HEK293 (cell line): ENCODE results near the gene SMARCA2.

Experiments
- CTCF ChIA-PET: fragments of 350-600 bp; formaldehyde crosslinking; extraction: SDS; loops from one replicate; lab custom pipeline; 2021; ENCODE audit warnings: antibody characterized with exemption; lab: Yijun Ruan, JAX
- POLR2A ChIA-PET: fragments of 300-600 bp; formaldehyde crosslinking; extraction: SDS; loops from one replicate; lab custom pipeline; 2020; ENCODE audit warnings: antibody characterized with exemption, inconsistent platforms; lab: Yijun Ruan, JAX
- H3K27ac ChIP-seq: fragments of 200-500 bp; sonication (Bioruptor generic); 2 replicates; pipeline ENCODE4 v1.5.1; 2014; ENCODE audit warnings: low read depth, low read length, control low read depth, inconsistent platforms; ENCODE audit errors: extremely low read depth
- H3K36me3 ChIP-seq, 2 experiments: fragments of 200-500 bp in 1 of 2; sonication (Bioruptor generic) in 1 of 2; 1 replicate in 1 of 2; 2 replicates in 1 of 2; pipeline ENCODE4 v1.5.1; 2014 to 2017; ENCODE audit warnings: inconsistent platforms in 2 of 2, low read length in 2 of 2; ENCODE audit not compliant: control insufficient read depth in 2 of 2, insufficient read depth in 1 of 2
- H3K4me1 ChIP-seq: fragments of 200-500 bp; sonication (Bioruptor generic); 2 replicates; pipeline ENCODE4 v1.5.1; 2014; ENCODE audit warnings: mild to moderate bottlenecking, low read length, inconsistent platforms; ENCODE audit not compliant: control insufficient read depth, insufficient read depth
- H3K4me3 ChIP-seq: 2 replicates; pipeline ENCODE4 v1.5.1; 2011; ENCODE audit warnings: low read depth, mild to moderate bottlenecking, control low read depth, low read length, moderate library complexity
- H3K9me3 ChIP-seq: fragments of 200-500 bp; sonication (Bioruptor generic); 2 replicates; pipeline ENCODE4 v1.5.1; 2014; ENCODE audit warnings: low read depth, low read length, inconsistent platforms; ENCODE audit not compliant: control insufficient read depth, insufficient read depth
- HOXA7 ChIP-seq: sonication (generic); formaldehyde crosslinking; IDR thresholded peaks from 2 replicates; pipeline ENCODE4 v1.8.1; 2022; ENCODE audit warnings: missing genetic modification reagents, borderline replicate concordance
- HOXC10 ChIP-seq: sonication (generic); formaldehyde crosslinking; IDR thresholded peaks from 2 replicates; pipeline ENCODE4 v1.8.1; 2023; ENCODE audit warnings: mild to moderate bottlenecking, missing genetic modification reagents
- HOXD13 ChIP-seq: sonication (generic); formaldehyde crosslinking; IDR thresholded peaks from 2 replicates; pipeline ENCODE4 v1.8.0; 2022; ENCODE audit warnings: missing genetic modification reagents, borderline replicate concordance
- KLF9 ChIP-seq: fragments of 450-650 bp; formaldehyde crosslinking; IDR thresholded peaks from 2 replicates; pipeline ENCODE4 v1.5.1; 2016; ENCODE audit warnings: missing biosample characterization, missing genetic modification characterization, low read depth
- PRDM2 ChIP-seq: fragments of 450-650 bp; formaldehyde crosslinking; IDR thresholded peaks from 2 replicates; pipeline ENCODE4 v1.5.1; 2016; ENCODE audit warnings: missing biosample characterization, missing genetic modification characterization, borderline replicate concordance
- SP3 ChIP-seq: fragments of 450-650 bp; formaldehyde crosslinking; IDR thresholded peaks from 2 replicates; pipeline ENCODE4 v1.5.1; 2016; ENCODE audit warnings: missing biosample characterization, missing genetic modification characterization
- TRIM28 ChIP-seq: IDR thresholded peaks from 2 replicates; pipeline ENCODE4 v1.6.1; 2011; ENCODE audit warnings: low read length, control low read depth, borderline replicate concordance
- TSHZ1 ChIP-seq: fragments of 450-650 bp; formaldehyde crosslinking; IDR thresholded peaks from 2 replicates; pipeline ENCODE4 v1.5.1; 2016; ENCODE audit warnings: missing biosample characterization, missing genetic modification characterization, borderline replicate concordance
- YY1 ChIP-seq: fragments of 450-650 bp; formaldehyde crosslinking; IDR thresholded peaks from 2 replicates; pipeline ENCODE4 v1.5.1; 2018; ENCODE audit warnings: missing biosample characterization, missing genetic modification characterization
- YY2 ChIP-seq: fragments of 450-650 bp; formaldehyde crosslinking; IDR thresholded peaks from 2 replicates; pipeline ENCODE4 v1.5.1; 2016; ENCODE audit warnings: missing biosample characterization, missing genetic modification characterization
- ZBTB8A ChIP-seq: fragments of 450-650 bp; formaldehyde crosslinking; IDR thresholded peaks from 2 replicates; pipeline ENCODE4 v1.5.1; 2016; ENCODE audit warnings: missing biosample characterization, missing genetic modification characterization
- ZIC2 ChIP-seq: fragments of 450-650 bp; formaldehyde crosslinking; IDR thresholded peaks from 2 replicates; pipeline ENCODE4 v1.5.1; 2016; ENCODE audit warnings: missing biosample characterization, missing genetic modification characterization
- ZNF10 ChIP-seq: fragments of 450-650 bp; formaldehyde crosslinking; IDR thresholded peaks from 2 replicates; pipeline ENCODE4 v1.5.1; 2017; ENCODE audit warnings: missing biosample characterization, missing genetic modification characterization
- ZNF2 ChIP-seq: fragments of 450-650 bp; formaldehyde crosslinking; IDR thresholded peaks from 2 replicates; pipeline ENCODE4 v1.5.1; 2016; ENCODE audit warnings: missing biosample characterization, missing genetic modification characterization
- ZNF211 ChIP-seq: fragments of 450-650 bp; formaldehyde crosslinking; IDR thresholded peaks from 2 replicates; pipeline ENCODE4 v1.5.1; 2016; ENCODE audit warnings: low read depth, missing biosample characterization, missing genetic modification characterization
- ZNF341 ChIP-seq: fragments of 450-650 bp; formaldehyde crosslinking; IDR thresholded peaks from 2 replicates; pipeline ENCODE4; 2016; ENCODE audit warnings: low read depth, missing biosample characterization, missing genetic modification characterization
- ZNF366 ChIP-seq: fragments of 450-650 bp; formaldehyde crosslinking; conservative IDR thresholded peaks from 2 replicates; pipeline ENCODE4 v1.5.1; 2016; ENCODE audit warnings: missing biosample characterization, missing genetic modification characterization
- ZNF529 ChIP-seq: fragments of 450-650 bp; formaldehyde crosslinking; IDR thresholded peaks from 2 replicates; pipeline ENCODE4 v1.5.1; 2017; ENCODE audit warnings: missing genetic modification characterization, missing biosample characterization; ENCODE audit not compliant: insufficient replicate concordance
- ZNF600 ChIP-seq: fragments of 450-650 bp; formaldehyde crosslinking; IDR thresholded peaks from 2 replicates; pipeline ENCODE4 v1.5.1; 2016; ENCODE audit warnings: missing biosample characterization, missing genetic modification characterization
- ZNF76 ChIP-seq: fragments of 450-650 bp; formaldehyde crosslinking; IDR thresholded peaks from 2 replicates; pipeline ENCODE4; 2016; ENCODE audit warnings: low read depth, missing biosample characterization, missing genetic modification characterization, borderline replicate concordance
- ZNF785 ChIP-seq: fragments of 450-650 bp; formaldehyde crosslinking; IDR thresholded peaks from 2 replicates; pipeline ENCODE4 v1.5.1; 2016; ENCODE audit warnings: missing biosample characterization, missing genetic modification characterization
- TF ChIP-seq, protein P1 (sequence below): fragments of 450-650 bp; formaldehyde crosslinking; IDR thresholded peaks from 2 replicates; pipeline ENCODE4 v1.5.1; 2016; ENCODE audit warnings: missing biosample characterization, missing genetic modification characterization

The SMARCA2 gene

DNA sequence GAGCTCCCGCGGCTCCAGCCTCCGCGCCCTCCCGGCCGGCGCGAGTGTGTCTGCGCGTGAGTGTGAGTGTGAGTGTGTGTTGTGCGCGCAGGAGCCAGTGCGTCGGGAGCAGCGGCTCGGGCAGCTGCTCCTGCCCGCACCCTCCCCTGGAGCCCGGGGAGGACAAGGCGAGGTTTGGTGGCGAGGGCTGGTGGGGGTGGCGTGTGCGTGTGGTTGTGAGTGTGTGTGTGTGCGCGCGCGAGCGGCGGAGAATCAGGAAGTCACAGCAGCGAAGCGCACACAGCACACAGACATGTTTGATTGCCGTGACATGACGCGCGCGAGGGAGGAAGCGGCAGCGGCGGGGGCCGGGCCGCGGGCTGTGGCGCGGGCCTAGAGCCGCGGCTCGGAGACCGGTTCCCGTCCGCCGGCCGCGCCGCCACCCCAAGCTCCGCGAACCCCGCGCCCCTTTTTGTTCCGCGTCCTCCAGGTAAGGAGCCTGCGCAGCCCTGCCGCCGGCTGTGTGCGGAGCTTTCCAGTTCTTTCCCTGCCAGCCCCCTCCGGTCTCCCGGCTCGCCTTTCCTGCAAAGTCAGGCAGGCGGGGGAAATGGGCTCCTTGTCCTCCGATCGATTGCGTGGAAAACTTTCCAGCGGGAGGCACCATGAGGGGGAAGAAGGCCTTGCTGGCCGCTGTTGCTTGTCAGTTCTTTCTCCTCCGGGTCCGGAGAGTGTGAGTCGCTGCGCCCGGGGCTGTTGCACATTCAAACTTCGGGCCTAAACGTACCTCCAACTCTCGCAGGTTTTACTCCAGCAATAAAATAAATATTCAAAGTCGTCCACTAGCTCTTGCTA, 2.4 kb downstream of the SMARCA2 start (continued):
- peak; percentile 61 for TF ChIP-seq ZNF600 (tag by site-specific recombination)
- 0 out of 2 replicates have a peak, but pooled peaks have one; percentile 23 for TF ChIP-seq ZNF2
- TF ChIP-seq YY1 (tag by site-specific recombination): peak; percentile 25; the same call in 1 of the 2 replicates
- TF ChIP-seq SP3 (tag by site-specific recombination): 0 out of 2 replicates have a peak, but pooled peaks have one; percentile 13
- TF ChIP-seq KLF9 (tag by site-specific recombination): peak; percentile 39; the same call in 1 of the 2 replicates
- 0 out of 2 replicates have a peak, but pooled peaks have one; percentile 4 for TF ChIP-seq HOXC10 (CRISPR knock-in tag)
- TF ChIP-seq ZNF76 (tag by site-specific recombination): peak; percentile 48; the same call in 1 of the 2 replicates

DNA sequence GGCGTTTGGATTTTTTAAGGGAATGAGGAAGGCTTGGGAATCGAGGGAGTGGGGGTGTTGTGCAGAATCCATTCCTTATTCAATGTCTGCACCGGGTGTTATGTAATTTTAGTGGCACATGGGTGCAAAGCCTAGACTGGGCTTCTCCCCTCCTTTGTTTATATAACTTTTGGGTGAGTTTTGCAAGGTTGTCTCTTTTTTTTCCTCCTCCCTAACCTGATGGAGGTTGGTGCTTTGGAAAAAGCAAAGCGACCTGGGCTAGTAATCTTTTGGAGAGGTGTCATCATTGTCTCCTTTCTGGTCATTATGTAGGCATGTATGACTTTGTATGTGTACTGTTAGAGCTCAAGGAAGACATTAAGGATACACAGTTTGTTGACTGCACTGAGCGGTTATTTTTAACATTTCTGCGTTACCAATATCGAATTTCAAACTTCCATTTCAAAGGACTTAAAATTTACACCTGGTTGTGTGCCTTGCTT, 3.1 kb downstream of the SMARCA2 start:
- ChIA-PET CTCF (interaction anchor here (0.5 to 0.6 kb wide), 2 partner anchors 14 to 834 kb away, joined by 3 read pairs; no protein-coding TSS in a partner anchor), POLR2A (interaction anchor here (1.7 kb wide), 1 partner anchor 13 kb away, joined by 4 read pairs; no protein-coding TSS in a partner anchor)
- Histone ChIP-seq H3K4me3 (peak overlapping the region; percentile 97), H3K4me1 (peaks cover 22% of the 10 kb centered on the region), H3K36me3 (no peaks in the 10 kb centered on the region), H3K27ac (peak overlapping the region; percentile 79; the same call in 1 of the 2 replicates), H3K9me3 (no peaks in the 10 kb centered on the region)
- 0 out of 2 replicates have a peak, but pooled peaks have one; percentile 17 for TF ChIP-seq ZNF366 (tag by site-specific recombination)
- no peak for TF ChIP-seq TRIM28
- no peak for TF ChIP-seq ZNF785 (tag by site-specific recombination)
- TF ChIP-seq ZNF10 (tag by site-specific recombination): no peak
- TF ChIP-seq, protein P1, sequence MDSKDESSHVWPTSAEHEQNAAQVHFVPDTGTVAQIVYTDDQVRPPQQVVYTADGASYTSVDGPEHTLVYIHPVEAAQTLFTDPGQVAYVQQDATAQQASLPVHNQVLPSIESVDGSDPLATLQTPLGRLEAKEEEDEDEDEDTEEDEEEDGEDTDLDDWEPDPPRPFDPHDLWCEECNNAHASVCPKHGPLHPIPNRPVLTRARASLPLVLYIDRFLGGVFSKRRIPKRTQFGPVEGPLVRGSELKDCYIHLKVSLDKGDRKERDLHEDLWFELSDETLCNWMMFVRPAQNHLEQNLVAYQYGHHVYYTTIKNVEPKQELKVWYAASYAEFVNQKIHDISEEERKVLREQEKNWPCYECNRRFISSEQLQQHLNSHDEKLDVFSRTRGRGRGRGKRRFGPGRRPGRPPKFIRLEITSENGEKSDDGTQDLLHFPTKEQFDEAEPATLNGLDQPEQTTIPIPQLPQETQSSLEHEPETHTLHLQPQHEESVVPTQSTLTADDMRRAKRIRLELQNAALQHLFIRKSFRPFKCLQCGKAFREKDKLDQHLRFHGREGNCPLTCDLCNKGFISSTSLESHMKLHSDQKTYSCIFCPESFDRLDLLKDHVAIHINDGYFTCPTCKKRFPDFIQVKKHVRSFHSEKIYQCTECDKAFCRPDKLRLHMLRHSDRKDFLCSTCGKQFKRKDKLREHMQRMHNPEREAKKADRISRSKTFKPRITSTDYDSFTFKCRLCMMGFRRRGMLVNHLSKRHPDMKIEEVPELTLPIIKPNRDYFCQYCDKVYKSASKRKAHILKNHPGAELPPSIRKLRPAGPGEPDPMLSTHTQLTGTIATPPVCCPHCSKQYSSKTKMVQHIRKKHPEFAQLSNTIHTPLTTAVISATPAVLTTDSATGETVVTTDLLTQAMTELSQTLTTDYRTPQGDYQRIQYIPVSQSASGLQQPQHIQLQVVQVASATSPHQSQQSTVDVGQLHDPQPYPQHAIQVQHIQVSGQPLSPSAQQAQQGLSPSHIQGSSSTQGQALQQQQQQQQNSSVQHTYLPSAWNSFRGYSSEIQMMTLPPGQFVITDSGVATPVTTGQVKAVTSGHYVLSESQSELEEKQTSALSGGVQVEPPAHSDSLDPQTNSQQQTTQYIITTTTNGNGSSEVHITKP: 0 out of 2 replicates have a peak, but pooled peaks have one; percentile 9
- TF ChIP-seq TSHZ1 (tag by site-specific recombination): no peak
- no peak for TF ChIP-seq ZBTB8A
- TF ChIP-seq PRDM2 (tag by site-specific recombination): no peak
- TF ChIP-seq ZNF529 (tag by site-specific recombination): no peak
- TF ChIP-seq ZNF211 (tag by site-specific recombination): no peak
- no peak for TF ChIP-seq ZIC2 (tag by site-specific recombination)
- TF ChIP-seq KLF9 (tag by site-specific recombination): no peak
- no peak for TF ChIP-seq YY2 (tag by site-specific recombination)
- peak; percentile 22; the same call in 1 of the 2 replicates for TF ChIP-seq ZNF341 (tag by site-specific recombination)
- no peak for TF ChIP-seq HOXD13 (CRISPR knock-in tag)
- no peak for TF ChIP-seq HOXA7 (CRISPR knock-in tag)
